Eye (tissue), 1 donor: ENCODE results near the gene SERTAD3.
"Not testable (repeated sequence)": the region's sequence is repeated elsewhere in the genome, so short reads cannot be mapped to it uniquely, and the experiment has no call there.

ENCODE experiments used
- DNase-seq: peaks from one replicate; pipeline ENCODE4 v3.0.0-alpha.2; 2015

Gene SERTAD3, protein sequence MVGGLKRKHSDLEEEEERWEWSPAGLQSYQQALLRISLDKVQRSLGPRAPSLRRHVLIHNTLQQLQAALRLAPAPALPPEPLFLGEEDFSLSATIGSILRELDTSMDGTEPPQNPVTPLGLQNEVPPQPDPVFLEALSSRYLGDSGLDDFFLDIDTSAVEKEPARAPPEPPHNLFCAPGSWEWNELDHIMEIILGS

GRCh38 chr19:40444000-40444824, at the start of gene SERTAD3:
SERTAD3 (minus strand) TSS chr19:40444335; CDS start chr19:40442080, 2,255 bp downstream.
- peak; percentile 99 for DNase-seq

- no peak for DNase-seq
Measured at GRCh38 chr19:40493778-40494177, 49.6 kb upstream of the SERTAD3 start.

- DNase-seq: no peak
Measured at GRCh38 chr19:40492274-40492673, 48.1 kb upstream of the SERTAD3 start.

GRCh38 chr19:40489882-40490230, 45.7 kb upstream of the SERTAD3 start:
- no peak for DNase-seq

DNA sequence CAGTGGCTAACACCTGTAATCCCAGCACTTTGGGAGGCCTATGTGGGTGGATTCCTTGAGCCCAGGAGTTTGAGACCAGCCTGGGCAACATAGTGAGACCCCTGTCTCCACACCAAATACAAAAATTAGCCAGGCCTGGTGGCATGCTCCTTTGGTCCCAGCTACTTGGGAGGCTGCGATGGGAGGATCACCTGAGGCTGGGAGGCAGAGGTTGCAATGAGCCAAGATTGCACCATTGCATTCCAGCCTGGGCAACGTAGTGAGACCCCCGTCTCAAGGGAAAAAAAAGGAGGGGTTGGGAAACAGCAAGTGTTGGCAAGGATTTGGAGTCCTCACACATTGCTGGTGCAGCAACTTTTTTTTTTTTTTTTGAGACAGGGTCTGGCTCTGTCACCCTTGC, 41.9 kb upstream of the SERTAD3 start:
- no peak for DNase-seq

GRCh38 chr19:40475878-40476644, 31.9 kb upstream of the SERTAD3 start:
- DNase-seq: not testable (repeated sequence)

DNA sequence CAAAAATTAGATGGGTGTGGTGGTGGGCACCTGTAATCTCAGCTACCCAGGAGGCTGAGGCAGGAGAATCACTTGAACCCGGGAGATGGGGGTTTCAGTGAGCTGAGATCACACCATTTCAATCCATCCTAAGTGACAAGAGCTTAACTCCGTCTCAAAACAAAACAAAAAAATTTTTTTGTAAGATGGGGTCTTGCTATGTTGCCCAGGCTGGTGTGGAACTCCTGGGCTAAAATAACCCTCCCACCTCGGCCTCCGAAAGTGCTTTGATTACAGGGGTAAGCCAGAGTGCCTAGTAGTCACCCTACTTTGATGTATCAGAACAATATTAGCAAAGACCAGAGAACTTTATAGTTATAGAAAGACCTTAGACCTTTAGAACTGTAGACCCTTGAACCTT, 30.6 kb upstream of the SERTAD3 start:
- DNase-seq: no peak

- no peak for DNase-seq
Measured at GRCh38 chr19:40472516-40472915, 28.4 kb upstream of the SERTAD3 start.

DNA sequence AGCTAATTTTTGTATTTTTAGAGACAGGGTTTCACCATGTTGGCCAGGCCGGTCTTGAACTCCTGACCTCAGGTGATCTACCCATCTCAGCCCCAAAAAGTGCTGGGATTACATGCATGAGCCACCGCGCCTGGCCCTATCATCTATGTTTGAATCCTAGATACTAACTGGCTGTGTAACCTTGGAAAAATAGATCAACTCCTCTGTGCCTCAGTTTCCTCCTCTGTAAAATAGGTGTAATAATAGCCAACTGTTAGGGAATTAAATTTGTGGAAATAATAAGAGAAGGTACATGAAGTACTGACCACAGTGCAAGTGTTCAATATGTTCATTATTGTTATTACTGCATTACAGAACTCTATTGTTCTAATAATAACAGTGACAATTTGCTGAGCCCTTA, 27.0 kb upstream of the SERTAD3 start:
- DNase-seq: no peak

DNA sequence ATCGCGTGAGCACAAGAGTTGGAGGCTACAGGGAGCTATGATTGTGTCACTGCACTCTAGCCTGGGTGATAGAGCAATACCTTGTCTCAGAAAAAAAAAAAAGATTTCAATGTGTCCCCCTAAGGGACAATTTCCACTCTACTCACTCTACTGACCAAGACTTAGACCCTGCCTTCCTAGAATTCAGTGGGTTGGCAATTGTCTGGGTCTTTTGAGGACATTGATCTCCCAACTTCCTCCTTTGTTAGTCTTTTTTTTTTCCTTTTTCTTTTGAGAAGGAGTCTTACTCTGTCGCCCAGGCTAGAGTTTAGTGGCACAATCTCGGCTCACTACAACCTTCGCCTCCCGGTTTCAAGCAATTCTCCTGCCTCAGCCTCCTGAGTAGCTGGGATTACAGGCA, 24.9 kb upstream of the SERTAD3 start:
- DNase-seq: no peak

GRCh38 chr19:40466985-40467734, 23.0 kb upstream of the SERTAD3 start, which contains the start of gene SPTBN4:
SPTBN4 (plus strand) TSS chr19:40467001; CDS start chr19:40472622, 5,621 bp downstream.
- DNase-seq: no peak

- DNase-seq: no peak
Measured at GRCh38 chr19:40466219-40466984, 22.3 kb upstream of the SERTAD3 start.

DNA sequence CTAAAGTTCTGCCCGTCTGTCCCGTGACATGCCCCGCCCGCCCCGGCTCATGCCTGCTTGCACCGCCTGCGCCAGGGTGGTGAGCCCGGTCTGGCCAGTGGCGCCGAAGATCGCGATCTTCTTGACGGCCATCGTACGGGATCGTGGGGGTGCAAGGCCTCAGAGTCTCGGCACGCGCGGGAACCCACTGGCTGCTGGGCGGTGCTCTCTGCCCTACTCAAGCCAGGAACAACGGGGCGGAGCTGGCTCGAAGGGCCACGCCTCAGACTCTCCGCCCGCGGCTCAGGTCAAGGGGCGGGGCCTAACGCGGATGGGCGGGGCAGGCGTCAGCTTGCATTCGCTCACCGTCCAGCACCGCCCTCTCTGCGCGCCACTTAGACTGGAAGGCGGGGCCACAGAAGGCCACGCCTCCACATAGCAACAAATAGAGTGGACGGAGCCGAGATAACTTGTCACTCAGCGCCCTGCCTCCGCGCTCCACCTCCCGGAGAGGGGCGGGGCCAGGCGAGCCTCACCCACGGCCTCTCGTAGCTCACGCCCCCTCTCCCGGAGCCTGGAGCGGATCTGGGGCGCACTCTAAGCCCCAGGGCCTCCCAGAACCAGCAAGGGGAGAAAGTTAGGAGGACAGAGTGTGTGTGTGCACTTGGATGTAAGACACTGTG, 21.6 kb upstream of the SERTAD3 start, which contains the start of gene BLVRB:
BLVRB (minus strand) TSS at position 189 of the 662 bp plus-strand sequence; CDS start at position 132, 57 bp downstream.
- DNase-seq: peak; percentile 100

DNA sequence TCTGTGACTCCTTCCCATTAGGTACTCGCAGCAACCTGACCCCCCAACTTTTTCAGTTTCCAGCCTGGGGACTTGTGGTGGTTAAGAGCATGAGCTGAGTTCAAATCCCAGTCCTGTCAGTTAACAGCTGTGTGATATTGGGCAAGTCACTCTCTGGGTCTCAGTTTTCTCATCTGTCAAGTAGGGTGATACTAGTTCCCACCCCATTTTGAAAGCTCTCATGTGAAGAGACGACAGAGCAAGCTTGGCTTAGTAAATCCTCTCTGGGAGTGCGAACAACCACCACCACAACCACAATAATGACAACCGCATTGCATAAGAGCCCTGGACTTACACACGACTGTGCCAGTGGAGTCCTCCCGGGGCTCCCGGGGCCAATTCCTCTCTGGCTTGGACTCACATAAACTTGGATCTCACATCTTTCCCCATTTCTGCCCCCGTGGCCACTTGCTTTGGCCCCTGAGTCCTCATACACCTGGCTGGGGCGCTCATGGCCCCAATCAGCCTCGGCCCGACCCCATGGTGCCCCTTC, 21.0 kb upstream of the SERTAD3 start:
- peak; percentile 74 for DNase-seq

GRCh38 chr19:40464059-40465024, 20.2 kb upstream of the SERTAD3 start:
- DNase-seq: peak; percentile 93

DNA sequence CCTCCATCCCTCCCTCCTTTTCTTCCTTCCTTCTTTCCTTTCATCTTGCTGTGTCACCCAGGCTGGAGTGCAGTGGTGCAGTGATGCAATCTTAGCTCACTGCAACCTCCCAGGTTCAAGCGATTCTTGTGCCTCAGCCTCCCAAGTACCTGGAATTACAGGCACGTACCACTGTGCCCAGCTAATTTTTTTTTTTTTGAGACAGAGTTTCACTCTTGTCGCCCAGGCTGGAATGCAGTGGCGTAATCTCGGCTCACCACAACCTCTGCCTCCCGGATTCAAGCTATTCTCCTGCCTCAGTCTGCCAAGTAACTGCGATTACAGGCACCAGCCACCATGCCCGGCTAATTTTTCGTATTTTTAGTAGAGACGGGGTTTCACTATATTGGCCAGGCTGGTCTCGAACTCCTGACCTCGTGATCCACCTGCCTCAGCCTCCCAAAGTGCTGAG, 19.5 kb upstream of the SERTAD3 start:
- DNase-seq: not testable (repeated sequence)

GRCh38 chr19:40461669-40462221, 17.6 kb upstream of the SERTAD3 start:
- no peak for DNase-seq

- DNase-seq: no peak
Measured at GRCh38 chr19:40460185-40460584, 16.1 kb upstream of the SERTAD3 start.

DNA sequence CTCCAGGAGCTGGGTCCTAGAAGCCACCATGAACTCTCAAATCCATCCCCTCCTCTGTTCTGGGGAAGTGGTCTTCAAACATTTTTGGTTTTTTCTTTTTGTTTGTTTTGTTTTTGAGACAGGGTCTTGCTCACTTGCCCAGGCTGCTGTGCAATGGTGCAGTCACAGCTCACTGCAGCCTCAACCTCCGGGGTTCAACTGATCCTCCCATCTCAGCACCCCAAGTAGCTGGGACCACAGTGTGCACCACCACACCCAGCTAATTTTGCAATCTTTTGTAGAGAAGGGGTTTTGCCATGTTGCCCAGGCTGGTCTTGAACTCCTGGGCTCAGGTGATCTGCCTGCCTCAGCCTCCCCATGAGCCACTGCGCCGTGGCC, 14.5 kb upstream of the SERTAD3 start:
- DNase-seq: no peak
